GM23338 (cell line): ENCODE measurements around the gene DHRS3. TPM values are rescaled to one million over a fixed set of nuclear protein-coding genes. Genes with fewer than 3 reads are reported as not detected.

ENCODE experiments used
- ATAC-seq: fragments of 200-7000 bp; cut with Tn5 transposase; 3 replicates; pipeline ENCODE4 v1.9.1; 2020
- DNase-seq: peaks from one replicate; pipeline ENCODE4 v3.0.0-alpha.2; 2015; ENCODE audit warnings: low spot score
- H2AFZ ChIP-seq: fragments of 200-600 bp; sonication (generic); 2 replicates; pipeline ENCODE4 v1.8.0; 2016; ENCODE audit warnings: antibody characterized with exemption, mild to moderate bottlenecking, moderate library complexity
- H3F3A ChIP-seq: fragments of 200-600 bp; sonication (generic); replicated peaks from 2 replicates; pipeline ENCODE4 v1.8.0; 2017; ENCODE audit warnings: antibody characterized with exemption, mixed run types, low read depth
- H3K27ac ChIP-seq: fragments of 200-600 bp; sonication (generic); 2 replicates; pipeline ENCODE4 v1.6.1; 2016; ENCODE audit warnings: low read depth
- H3K27me3 ChIP-seq: fragments of 200-600 bp; sonication (generic); 2 replicates; pipeline ENCODE4 v1.8.0; 2016; ENCODE audit warnings: mild to moderate bottlenecking, mixed run types, moderate library complexity; ENCODE audit not compliant: insufficient read depth
- H3K36me3 ChIP-seq: fragments of 200-600 bp; sonication (generic); 2 replicates; pipeline ENCODE4 v1.8.0; 2016; ENCODE audit warnings: mild to moderate bottlenecking; ENCODE audit not compliant: insufficient read depth
- H3K4me1 ChIP-seq: fragments of 200-600 bp; sonication (generic); 2 replicates; pipeline ENCODE4 v1.8.0; 2016; ENCODE audit warnings: mild to moderate bottlenecking, moderate library complexity; ENCODE audit not compliant: insufficient read depth
- H3K4me2 ChIP-seq: fragments of 200-600 bp; sonication (generic); 2 replicates; pipeline ENCODE4 v1.7.1; 2017; ENCODE audit warnings: mixed run types
- H3K4me3 ChIP-seq: fragments of 200-600 bp; sonication (generic); 2 replicates; pipeline ENCODE4 v1.6.1; 2016; ENCODE audit warnings: mixed run types
- H3K79me2 ChIP-seq: fragments of 200-600 bp; sonication (generic); replicated peaks from 2 replicates; pipeline ENCODE4 v1.8.0; 2017; ENCODE audit warnings: mild to moderate bottlenecking; ENCODE audit not compliant: insufficient read depth
- H3K9me2 ChIP-seq: fragments of 200-600 bp; sonication (generic); 2 replicates; pipeline ENCODE4 v1.8.0; 2017; ENCODE audit not compliant: insufficient read depth
- H4K20me1 ChIP-seq: fragments of 200-600 bp; sonication (generic); replicated peaks from 2 replicates; pipeline ENCODE4 v1.8.0; 2017; ENCODE audit warnings: mild to moderate bottlenecking; ENCODE audit not compliant: insufficient read depth
- H3K27ac Mint-ChIP-seq: 2 replicates; pipeline ENCODE4 v1.8.0; 2020; ENCODE audit warnings: inconsistent platforms, mild to moderate bottlenecking, moderate library complexity, mixed read lengths
- H3K27me3 Mint-ChIP-seq: 3 replicates; pipeline ENCODE4 v1.8.0; 2022; ENCODE audit warnings: low read depth, mild to moderate bottlenecking, moderate library complexity, mixed read lengths, inconsistent platforms; ENCODE audit not compliant: insufficient read depth, poor library complexity
- H3K36me3 Mint-ChIP-seq: 3 replicates; pipeline ENCODE4 v1.8.0; 2021; ENCODE audit warnings: low read depth, mild to moderate bottlenecking, inconsistent platforms, moderate library complexity, mixed read lengths
- H3K4me1 Mint-ChIP-seq: 3 replicates; pipeline ENCODE4 v1.8.0; 2020; ENCODE audit warnings: mild to moderate bottlenecking, inconsistent platforms, mixed read lengths
- H3K4me3 Mint-ChIP-seq: 3 replicates; pipeline ENCODE4 v1.8.0; 2021; ENCODE audit warnings: moderate library complexity, mild to moderate bottlenecking, inconsistent platforms, mixed read lengths
- H3K9me3 Mint-ChIP-seq: 3 replicates; pipeline ENCODE4 v1.8.0; 2020; ENCODE audit warnings: moderate library complexity, mild to moderate bottlenecking, inconsistent platforms, mixed read lengths
- ETS1 ChIP-seq: IDR thresholded peaks from 2 replicates; pipeline ENCODE4 v1.6.1; 2016; ENCODE audit warnings: antibody characterized with exemption
- EZH2 ChIP-seq: fragments of 200-600 bp; sonication (generic); IDR thresholded peaks from one replicate; pipeline ENCODE4 v1.8.0; 2017; ENCODE audit warnings: antibody characterized with exemption, mild to moderate bottlenecking, low read depth; ENCODE audit not compliant: unreplicated experiment
- EZH2phosphoT487 ChIP-seq: fragments of 200-600 bp; sonication (generic); IDR thresholded peaks from one replicate; pipeline ENCODE4 v1.8.1; 2018; ENCODE audit warnings: antibody characterized with exemption; ENCODE audit not compliant: unreplicated experiment
- NANOG ChIP-seq: IDR thresholded peaks from 2 replicates; pipeline ENCODE4 v1.6.1; 2016; ENCODE audit warnings: antibody characterized with exemption, borderline replicate concordance
- POLR2AphosphoS5 ChIP-seq: IDR thresholded peaks from 2 replicates; pipeline ENCODE4 v1.6.1; 2016; ENCODE audit warnings: antibody characterized with exemption, low read depth
- ZNF114 ChIP-seq: fragments of 250-450 bp; sonication (Bioruptor Pico); IDR thresholded peaks from 2 replicates; pipeline ENCODE4 v1.5.0; 2020; ENCODE audit warnings: mild to moderate bottlenecking, moderate library complexity
- polyA plus RNA-seq: library from polyadenylated mRNA; unstranded; fragments of >200 nt; fragmentation: Nextera tagmentation; extraction: Ambion mirVana; gene quantifications from 2 replicates; pipeline ENCODE4 v1.2.1, GENCODE V29; 2016
- total RNA-seq: library from RNA; depleted of rRNA; stranded (reverse); fragments of >200 nt; shearing (Covaris generic); gene quantifications from 2 replicates; pipeline ENCODE4 v1.2.3, GENCODE V29; 2014
- TF ChIP-seq, protein P1 (sequence below): IDR thresholded peaks from one replicate; pipeline ENCODE4 v1.6.1; 2018; ENCODE audit warnings: antibody characterized with exemption; ENCODE audit not compliant: unreplicated experiment
- TF ChIP-seq, protein P2 (sequence below): fragments of 250-450 bp; sonication (Bioruptor Pico); IDR thresholded peaks from 2 replicates; pipeline ENCODE4 v1.5.0; 2020; ENCODE audit warnings: mild to moderate bottlenecking, moderate library complexity

DHRS3 gene
- total and polyA plus RNA-seq, 2 experiments from 2014 or later: 21.0 to 26.0 TPM

GRCh38 chr1:12572522-12572921 lies 45.5 kb downstream of the DHRS3 start:
- no peak for TF ChIP-seq ZNF114
- TF ChIP-seq, protein P1, sequence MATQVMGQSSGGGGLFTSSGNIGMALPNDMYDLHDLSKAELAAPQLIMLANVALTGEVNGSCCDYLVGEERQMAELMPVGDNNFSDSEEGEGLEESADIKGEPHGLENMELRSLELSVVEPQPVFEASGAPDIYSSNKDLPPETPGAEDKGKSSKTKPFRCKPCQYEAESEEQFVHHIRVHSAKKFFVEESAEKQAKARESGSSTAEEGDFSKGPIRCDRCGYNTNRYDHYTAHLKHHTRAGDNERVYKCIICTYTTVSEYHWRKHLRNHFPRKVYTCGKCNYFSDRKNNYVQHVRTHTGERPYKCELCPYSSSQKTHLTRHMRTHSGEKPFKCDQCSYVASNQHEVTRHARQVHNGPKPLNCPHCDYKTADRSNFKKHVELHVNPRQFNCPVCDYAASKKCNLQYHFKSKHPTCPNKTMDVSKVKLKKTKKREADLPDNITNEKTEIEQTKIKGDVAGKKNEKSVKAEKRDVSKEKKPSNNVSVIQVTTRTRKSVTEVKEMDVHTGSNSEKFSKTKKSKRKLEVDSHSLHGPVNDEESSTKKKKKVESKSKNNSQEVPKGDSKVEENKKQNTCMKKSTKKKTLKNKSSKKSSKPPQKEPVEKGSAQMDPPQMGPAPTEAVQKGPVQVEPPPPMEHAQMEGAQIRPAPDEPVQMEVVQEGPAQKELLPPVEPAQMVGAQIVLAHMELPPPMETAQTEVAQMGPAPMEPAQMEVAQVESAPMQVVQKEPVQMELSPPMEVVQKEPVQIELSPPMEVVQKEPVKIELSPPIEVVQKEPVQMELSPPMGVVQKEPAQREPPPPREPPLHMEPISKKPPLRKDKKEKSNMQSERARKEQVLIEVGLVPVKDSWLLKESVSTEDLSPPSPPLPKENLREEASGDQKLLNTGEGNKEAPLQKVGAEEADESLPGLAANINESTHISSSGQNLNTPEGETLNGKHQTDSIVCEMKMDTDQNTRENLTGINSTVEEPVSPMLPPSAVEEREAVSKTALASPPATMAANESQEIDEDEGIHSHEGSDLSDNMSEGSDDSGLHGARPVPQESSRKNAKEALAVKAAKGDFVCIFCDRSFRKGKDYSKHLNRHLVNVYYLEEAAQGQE: no peak
- no peak for TF ChIP-seq EZH2
- no peak for TF ChIP-seq ETS1
- TF ChIP-seq NANOG: no peak
- TF ChIP-seq POLR2AphosphoS5: no peak
- TF ChIP-seq, protein P2, sequence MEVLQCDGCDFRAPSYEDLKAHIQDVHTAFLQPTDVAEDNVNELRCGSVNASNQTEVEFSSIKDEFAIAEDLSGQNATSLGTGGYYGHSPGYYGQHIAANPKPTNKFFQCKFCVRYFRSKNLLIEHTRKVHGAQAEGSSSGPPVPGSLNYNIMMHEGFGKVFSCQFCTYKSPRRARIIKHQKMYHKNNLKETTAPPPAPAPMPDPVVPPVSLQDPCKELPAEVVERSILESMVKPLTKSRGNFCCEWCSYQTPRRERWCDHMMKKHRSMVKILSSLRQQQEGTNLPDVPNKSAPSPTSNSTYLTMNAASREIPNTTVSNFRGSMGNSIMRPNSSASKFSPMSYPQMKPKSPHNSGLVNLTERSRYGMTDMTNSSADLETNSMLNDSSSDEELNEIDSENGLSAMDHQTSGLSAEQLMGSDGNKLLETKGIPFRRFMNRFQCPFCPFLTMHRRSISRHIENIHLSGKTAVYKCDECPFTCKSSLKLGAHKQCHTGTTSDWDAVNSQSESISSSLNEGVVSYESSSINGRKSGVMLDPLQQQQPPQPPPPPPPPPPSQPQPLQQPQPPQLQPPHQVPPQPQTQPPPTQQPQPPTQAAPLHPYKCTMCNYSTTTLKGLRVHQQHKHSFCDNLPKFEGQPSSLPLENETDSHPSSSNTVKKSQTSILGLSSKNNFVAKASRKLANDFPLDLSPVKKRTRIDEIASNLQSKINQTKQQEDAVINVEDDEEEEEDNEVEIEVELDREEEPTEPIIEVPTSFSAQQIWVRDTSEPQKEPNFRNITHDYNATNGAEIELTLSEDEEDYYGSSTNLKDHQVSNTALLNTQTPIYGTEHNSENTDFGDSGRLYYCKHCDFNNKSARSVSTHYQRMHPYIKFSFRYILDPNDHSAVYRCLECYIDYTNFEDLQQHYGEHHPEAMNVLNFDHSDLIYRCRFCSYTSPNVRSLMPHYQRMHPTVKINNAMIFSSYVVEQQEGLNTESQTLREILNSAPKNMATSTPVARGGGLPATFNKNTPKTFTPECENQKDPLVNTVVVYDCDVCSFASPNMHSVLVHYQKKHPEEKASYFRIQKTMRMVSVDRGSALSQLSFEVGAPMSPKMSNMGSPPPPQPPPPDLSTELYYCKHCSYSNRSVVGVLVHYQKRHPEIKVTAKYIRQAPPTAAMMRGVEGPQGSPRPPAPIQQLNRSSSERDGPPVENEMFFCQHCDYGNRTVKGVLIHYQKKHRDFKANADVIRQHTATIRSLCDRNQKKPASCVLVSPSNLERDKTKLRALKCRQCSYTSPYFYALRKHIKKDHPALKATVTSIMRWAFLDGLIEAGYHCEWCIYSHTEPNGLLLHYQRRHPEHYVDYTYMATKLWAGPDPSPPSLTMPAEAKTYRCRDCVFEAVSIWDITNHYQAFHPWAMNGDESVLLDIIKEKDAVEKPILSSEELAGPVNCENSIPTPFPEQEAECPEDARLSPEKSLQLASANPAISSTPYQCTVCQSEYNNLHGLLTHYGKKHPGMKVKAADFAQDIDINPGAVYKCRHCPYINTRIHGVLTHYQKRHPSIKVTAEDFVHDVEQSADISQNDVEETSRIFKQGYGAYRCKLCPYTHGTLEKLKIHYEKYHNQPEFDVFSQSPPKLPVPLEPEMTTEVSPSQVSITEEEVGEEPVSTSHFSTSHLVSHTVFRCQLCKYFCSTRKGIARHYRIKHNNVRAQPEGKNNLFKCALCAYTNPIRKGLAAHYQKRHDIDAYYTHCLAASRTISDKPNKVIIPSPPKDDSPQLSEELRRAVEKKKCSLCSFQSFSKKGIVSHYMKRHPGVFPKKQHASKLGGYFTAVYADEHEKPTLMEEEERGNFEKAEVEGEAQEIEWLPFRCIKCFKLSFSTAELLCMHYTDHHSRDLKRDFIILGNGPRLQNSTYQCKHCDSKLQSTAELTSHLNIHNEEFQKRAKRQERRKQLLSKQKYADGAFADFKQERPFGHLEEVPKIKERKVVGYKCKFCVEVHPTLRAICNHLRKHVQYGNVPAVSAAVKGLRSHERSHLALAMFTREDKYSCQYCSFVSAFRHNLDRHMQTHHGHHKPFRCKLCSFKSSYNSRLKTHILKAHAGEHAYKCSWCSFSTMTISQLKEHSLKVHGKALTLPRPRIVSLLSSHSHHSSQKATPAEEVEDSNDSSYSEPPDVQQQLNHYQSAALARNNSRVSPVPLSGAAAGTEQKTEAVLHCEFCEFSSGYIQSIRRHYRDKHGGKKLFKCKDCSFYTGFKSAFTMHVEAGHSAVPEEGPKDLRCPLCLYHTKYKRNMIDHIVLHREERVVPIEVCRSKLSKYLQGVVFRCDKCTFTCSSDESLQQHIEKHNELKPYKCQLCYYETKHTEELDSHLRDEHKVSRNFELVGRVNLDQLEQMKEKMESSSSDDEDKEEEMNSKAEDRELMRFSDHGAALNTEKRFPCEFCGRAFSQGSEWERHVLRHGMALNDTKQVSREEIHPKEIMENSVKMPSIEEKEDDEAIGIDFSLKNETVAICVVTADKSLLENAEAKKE (CRISPR knock-in tag): no peak
- no peak for TF ChIP-seq EZH2phosphoT487
- Mint-ChIP-seq H3K36me3 (peaks cover 27% of the 10 kb centered on the region), H3K4me3 (no peak overlapping the region), H3K27me3 (peaks cover 4% of the 10 kb centered on the region), H3K9me3 (no peaks in the 10 kb centered on the region), H3K27ac (no peak overlapping the region), H3K4me1 (no peaks in the 10 kb centered on the region)
- no peaks in the 10 kb centered on the region for H3K79me2 ChIP-seq
- H3K27ac ChIP-seq: no peak overlapping the region
- no peaks in the 10 kb centered on the region for H3F3A ChIP-seq
- H4K20me1 ChIP-seq: no peaks in the 10 kb centered on the region
- ATAC-seq (no peak), DNase-seq (no peak)
- no peak overlapping the region for H2AFZ ChIP-seq
- no peaks in the 10 kb centered on the region for H3K27me3 ChIP-seq
- H3K4me1 ChIP-seq: no peaks in the 10 kb centered on the region
- H3K4me3 ChIP-seq: no peak overlapping the region
- no peak overlapping the region for H3K4me2 ChIP-seq
- no peaks in the 10 kb centered on the region for H3K9me2 ChIP-seq
- 0 out of 2 replicates have a peak, but pooled peaks cover 5% of the 10 kb centered on the region for H3K36me3 ChIP-seq
